NOMO-1 treated with dmso at 0.1 percent for 144 hours (cell line): ENCODE results near the gene CCT8L2.
"Not testable (repeated sequence)": the region's sequence is repeated elsewhere in the genome, so short reads cannot be mapped to it uniquely, and the experiment has no call there.

Source experiments
- DNase-seq: peaks from one replicate; lab custom pipeline; 2025; ENCODE audit not compliant: unreplicated experiment; lab: John Stamatoyannopoulos, UW

The CCT8L2 gene

GRCh38 chr22:16592710-16593109 is at the start of gene CCT8L2:
Gene CCT8L2, minus strand, starts transcription at chr22:16592810. Its CDS starts 260 bp downstream, at chr22:16592550.
- not testable (repeated sequence) for DNase-seq

GRCh38 chr22:16635442-16635841 is 42.8 kb upstream of the CCT8L2 start:
- DNase-seq, result not testable (repeated sequence)

DNA sequence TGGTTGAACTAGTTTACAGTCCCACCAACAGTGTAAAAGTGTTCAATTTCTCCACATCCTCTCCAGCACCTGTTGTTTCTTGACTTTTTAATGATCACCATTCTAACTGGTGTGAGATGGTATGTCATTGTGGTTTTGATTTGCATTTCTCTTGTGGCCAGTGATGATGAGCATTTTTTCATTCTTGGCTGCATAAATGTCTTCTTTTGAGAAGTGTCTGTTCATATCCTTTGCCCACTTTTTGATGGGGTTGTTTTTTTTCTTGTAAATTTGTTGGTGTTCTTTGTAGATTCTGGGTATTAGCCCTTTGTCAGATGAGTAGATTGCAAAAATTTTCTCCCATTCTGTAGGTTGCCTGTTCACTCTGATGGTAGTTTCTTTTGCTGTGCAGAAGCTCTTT is 41.5 kb upstream of the CCT8L2 start:
- DNase-seq, result not testable (repeated sequence)

DNA sequence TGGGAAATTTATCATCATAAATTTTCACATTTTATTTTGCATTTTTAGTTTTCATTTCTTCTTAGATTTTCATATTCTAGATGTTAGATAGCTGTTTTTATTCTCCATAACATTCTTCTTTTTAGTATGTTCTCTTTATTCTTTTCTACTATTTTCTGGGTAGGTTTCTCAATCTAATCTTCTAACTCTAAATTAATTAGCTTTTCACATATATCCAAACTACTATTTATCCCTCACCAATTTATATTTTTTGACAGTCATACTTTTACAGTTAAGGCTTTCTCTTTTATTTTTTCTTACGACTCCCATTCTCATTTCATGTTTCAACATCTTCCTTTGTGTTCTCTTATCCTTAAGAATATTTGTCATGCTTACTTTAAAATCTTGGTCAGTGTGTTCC is 35.9 kb upstream of the CCT8L2 start:
- DNase-seq, result not testable (repeated sequence)

DNA sequence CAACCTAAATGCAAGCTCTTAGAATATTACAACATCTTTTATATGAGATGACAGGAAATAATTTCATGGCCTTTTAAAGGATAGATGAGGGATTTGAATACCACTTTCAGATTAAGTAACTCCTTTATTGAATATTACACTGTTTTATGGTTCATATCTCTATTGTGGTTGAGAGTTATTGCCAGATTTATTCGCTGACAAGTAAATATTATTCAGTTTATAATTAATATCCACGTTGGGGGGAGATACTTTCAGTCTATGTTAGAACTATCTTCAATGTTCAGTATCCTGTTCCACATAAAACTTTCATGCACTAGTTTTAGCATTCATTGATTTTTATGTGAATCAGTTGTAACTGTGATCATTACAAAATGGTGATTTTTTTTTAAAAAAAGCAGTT is 32.4 kb upstream of the CCT8L2 start:
- DNase-seq, result not testable (repeated sequence)

DNA sequence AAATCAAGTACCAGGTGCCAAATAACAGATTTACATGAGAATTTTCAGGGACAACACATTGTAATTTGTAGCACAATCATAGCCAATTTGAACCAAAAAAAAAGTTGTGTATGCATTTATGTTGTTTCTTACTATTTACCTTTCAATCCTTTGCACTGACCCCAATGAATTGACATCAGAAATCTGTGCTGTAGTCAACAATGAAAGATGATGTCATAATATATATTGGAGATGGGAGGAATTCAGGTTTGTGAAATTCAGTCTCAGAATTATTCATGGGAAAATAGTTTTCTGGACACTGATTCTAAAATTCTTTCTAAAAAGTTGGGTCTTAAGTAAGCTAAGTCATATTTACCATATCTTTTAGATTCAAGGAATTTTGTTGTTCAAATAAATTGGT is 31.0 kb upstream of the CCT8L2 start:
- not testable (repeated sequence) for DNase-seq

- DNase-seq, result not testable (repeated sequence)
Measured at GRCh38 chr22:16617516-16617915, 24.9 kb upstream of the CCT8L2 start.

GRCh38 chr22:16616390-16616938 is 23.9 kb upstream of the CCT8L2 start:
- not testable (repeated sequence) for DNase-seq

- not testable (repeated sequence) for DNase-seq
Measured at GRCh38 chr22:16615606-16616245, 23.1 kb upstream of the CCT8L2 start.

DNA sequence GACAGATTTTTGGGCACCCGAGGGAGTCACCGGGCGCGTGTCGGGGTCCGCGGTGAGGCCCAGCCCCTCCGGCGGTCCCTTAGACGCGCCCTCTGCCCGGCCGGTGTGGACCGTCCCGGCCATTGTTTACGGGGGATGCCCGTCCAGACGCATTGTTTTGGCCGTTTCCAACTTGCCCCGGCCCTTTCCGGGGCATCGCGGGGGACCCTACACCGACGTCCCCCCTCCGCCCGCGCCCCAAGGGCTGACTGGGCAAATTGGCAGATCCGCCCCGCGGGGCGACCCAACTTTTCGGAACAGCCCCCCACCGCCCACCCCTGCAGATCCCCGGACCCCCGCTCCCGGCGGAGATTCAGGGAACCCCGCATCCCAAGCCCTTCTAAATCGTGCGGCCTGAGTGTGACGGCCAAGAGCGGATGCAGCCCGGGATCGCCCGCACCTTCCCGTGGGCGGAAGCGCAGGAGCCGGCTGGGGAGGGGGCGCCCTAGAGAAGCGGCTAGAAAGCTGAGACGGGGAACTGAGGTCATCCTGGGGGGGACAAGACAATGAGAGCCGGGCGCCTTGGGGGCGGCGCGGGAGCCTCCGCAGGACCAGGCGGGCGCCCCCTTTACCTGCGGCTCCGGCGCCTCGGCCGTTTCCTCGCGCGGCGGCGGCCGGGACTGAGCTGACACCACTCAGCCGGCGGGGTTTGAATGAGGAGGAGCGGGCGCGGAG is 17.1 kb upstream of the CCT8L2 start:
- DNase-seq, result no peak

- no peak for DNase-seq
Measured at GRCh38 chr22:16608931-16609330, 16.3 kb upstream of the CCT8L2 start.

GRCh38 chr22:16604257-16604998 is 11.8 kb upstream of the CCT8L2 start:
- DNase-seq, result not testable (repeated sequence)

DNA sequence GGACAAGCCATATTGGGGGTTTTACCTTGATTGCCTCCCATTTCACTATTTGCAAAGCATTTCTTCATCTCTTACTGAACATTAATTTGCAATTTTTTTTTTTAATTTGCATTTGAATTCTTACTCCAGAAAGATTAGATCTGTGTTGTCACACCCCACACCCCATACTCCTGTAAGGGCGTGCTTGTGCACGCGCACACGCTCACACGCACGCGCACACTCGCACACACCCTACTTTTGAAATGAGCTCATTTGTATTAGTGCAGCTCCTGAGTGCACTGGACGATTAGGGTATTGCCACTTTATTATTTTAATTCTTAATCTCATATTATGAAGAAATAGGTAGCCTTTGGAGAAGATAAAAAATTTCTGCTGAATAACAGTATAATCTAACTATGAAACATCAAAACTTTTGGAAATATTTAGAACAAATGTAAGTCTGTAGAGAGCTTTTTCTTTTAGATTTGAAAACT is 11.2 kb upstream of the CCT8L2 start:
- DNase-seq, result not testable (repeated sequence)

GRCh38 chr22:16603448-16603768 is 10.8 kb upstream of the CCT8L2 start:
- no peak for DNase-seq

- DNase-seq, result not testable (repeated sequence)
Measured at GRCh38 chr22:16602728-16603447, 10.3 kb upstream of the CCT8L2 start.

GRCh38 chr22:16602224-16602727 is 9.7 kb upstream of the CCT8L2 start:
- not testable (repeated sequence) for DNase-seq

- no peak for DNase-seq
Measured at GRCh38 chr22:16601437-16602223, 9.0 kb upstream of the CCT8L2 start.

DNA sequence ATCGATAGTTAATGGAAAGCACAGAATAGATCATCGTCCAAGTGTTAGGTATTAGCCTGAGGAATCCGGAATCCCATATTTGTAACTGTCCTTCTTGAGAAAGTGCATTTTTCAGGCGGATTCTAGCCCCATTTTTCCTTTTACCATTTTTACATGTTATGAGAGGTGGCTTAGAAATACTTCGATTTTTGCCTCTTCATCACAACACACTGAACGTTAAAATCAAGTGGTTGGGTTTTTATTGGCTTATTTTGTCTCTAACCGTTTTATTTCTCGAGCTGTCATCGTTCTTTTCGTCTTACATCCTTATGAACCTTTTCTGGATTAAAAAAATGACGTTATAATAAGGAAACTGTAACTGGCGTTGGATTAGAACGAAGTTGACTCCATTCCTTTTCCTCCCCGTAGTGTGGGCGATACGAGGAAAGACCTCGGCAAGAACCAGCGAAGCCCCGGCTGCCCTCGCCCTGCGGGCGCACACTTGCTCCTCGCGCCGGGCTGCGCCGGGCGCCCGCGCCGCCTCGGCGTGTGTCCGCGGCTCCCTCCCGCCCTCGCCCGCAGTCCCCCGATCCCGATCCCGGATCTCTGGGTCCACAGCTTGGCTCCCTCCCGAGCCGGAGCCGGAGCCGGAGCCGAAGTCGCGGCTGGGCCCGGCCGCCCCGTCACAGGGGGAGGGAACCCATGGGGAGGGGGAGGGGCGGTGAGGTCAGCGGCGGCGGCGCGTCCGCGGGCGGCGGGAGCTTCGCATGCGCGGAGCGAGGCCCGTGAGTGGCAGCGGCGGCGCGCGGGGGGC is 8.2 kb upstream of the CCT8L2 start:
- DNase-seq, result peak; percentile 25

DNA sequence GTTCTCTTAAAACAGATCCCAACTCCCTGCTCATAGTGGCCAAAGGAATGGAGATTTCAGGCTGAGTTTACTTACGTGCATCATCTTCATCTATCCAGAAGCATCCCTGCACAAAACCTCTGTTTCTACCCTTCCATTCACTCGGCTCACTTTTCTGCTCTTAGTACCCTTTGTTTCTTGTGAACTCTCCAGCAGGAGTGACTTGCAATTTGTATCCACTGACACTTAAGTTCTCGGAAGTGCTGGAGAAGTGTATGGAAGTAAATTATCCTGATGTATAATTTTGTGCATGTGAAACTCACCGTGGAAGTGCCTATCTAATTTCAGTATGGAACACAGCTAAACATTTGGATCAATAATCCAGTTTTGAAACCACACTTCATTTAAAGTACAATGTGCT is 7.0 kb upstream of the CCT8L2 start:
- not testable (repeated sequence) for DNase-seq
